ENCODE results near the gene PRR11.
"Not testable (repeated sequence)": the region's sequence is repeated elsewhere in the genome, so short reads cannot be mapped to it uniquely, and the experiment has no call there.

Gene PRR11

GRCh38 chr17:59219992-59220327 lies 64.4 kb downstream of the PRR11 start:
- DNase-seq (ENCODE audit: low spot score): no peak

- DNase-seq (ENCODE audit: low spot score): peak; percentile 100
Measured at GRCh38 chr17:59220328-59221158, 65.0 kb downstream of the PRR11 start, which contains the start of gene GDPD1. Gene GDPD1 (plus strand): TSS chr17:59220511. CDS start chr17:59220610, 99 bp downstream.

DNA sequence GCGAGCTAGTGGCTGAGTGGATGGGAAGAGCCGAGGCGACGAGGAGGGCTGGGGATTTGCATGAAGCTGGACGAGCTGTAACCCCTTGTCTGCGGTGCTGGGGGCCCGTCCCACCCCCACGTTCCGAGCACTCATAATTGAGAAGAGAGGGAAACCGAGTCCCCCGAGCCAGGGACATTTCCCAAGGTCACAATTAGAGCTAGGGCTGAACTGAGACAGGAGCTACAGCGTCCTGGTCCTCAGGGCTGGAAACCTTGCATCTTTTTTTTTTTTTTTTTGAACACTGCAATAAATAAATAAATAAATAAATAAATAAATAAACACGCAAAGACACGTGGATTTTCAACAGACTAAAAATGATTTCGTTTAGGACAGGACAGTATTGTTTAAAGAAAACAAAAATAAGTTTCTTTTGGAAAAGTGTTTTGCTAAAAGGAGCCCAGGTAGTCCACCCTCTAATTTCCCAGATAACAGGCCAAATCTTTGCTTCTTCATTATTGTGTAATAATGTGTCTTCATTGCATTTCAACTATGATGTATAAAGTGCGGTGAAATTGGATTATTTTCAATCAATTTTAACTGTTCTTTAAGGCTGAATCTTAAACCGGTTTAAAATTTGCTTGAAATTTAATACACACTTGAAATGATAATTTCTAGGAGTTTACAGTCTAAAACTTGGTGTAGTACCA lies 65.8 kb downstream of the PRR11 start:
- DNase-seq (ENCODE audit: low spot score): peak; percentile 82

GRCh38 chr17:59223813-59224212 lies 68.3 kb downstream of the PRR11 start:
- no peak for DNase-seq (ENCODE audit: low spot score)

DNA sequence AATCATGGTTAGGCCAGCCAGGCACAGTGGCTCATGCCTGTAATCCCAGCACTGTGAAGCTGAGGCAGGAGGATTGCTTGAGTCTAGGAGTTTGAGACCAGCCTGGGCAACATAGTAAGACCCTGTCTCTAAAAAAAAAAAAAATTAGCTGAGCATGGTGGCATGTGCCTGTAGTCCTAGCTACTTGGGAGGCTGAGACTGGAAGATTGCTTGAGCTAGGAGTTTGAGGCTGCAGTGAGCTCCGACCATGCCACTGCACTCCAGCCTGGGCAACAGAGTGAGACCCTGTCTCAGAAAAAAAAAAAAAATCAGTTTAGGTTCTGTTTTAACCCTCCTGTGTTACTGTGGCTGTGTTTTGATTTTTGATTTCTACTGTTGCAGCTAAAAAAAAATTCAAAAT lies 73.0 kb downstream of the PRR11 start:
- DNase-seq (ENCODE audit: low spot score): not testable (repeated sequence)

DNA sequence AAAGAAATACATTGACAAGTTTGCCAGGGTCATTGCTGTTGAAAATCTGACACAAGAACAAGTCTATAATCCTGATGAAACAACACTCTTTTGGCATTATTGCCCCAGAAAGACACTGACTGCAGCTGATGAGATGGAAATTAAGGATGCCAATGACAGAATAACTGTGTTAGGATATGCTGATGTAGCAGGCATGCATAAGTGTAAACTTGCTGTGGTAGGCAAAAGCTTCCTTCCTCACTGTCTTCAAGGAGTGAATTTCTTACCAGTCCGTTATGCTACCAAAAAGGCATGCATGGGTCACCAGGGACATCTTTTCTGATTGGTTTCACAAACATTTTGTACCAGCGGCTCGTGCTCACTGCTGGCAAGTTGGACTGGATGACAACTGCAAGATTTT lies 75.2 kb downstream of the PRR11 start:
- DNase-seq (ENCODE audit: low spot score): no peak

GRCh38 chr17:59234631-59235030 lies 79.1 kb downstream of the PRR11 start:
- DNase-seq (ENCODE audit: low spot score): no peak

DNA sequence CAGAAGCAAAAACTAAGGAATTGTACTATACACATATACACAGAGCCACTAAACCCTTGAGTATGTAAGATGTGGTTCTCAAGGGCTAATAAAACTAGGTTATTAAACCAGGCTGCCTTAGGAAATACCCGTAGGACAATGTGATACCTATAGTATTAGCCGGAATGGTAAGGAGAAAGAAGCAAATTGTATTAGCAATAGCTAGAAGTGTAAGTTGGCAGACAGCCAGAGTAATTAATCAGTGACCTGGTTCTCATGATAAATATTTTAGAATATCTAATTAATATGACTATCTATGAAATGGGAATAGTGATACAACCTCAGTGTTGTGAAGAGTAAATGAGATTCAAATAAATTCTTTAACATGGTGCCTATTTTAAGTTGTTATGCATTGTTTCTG lies 83.4 kb downstream of the PRR11 start:
- DNase-seq (ENCODE audit: low spot score): no peak

- no peak for DNase-seq (ENCODE audit: low spot score)
Measured at GRCh38 chr17:59244081-59244480, 88.5 kb downstream of the PRR11 start.
